GM21526 (cell line): ENCODE measurements around the gene SPATS2L.
"Not testable (repeated sequence)": the region's sequence is repeated elsewhere in the genome, so short reads cannot be mapped to it uniquely, and the experiment has no call there.

ENCODE experiments used
- ATAC-seq: cut with Tn5 transposase; IDR thresholded peaks from one replicate; pipeline ENCODE4 v1.9.1; 2021; ENCODE audit warnings: moderate library complexity; ENCODE audit not compliant: unreplicated experiment, low FRiP score

The SPATS2L gene

DNA sequence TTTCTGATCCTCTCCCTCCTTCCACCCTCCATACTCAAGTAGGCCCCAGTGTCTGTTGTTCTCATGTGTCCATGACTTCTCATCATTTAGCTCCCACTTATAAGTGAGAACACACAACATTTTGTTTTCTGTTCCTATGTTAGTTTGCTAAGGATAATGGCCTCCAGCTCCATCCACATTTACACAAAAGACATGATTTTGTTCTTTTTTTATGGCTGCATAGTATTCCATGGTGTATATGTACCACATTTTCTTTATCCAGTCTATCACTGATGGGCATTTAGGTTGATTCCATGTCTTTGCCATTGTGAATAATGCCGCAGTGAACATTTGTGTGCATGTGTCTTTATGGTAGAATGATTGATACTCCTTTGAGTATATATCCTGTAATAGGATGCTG lies 37.7 kb downstream of the SPATS2L start:
- ATAC-seq, result not testable (repeated sequence)

DNA sequence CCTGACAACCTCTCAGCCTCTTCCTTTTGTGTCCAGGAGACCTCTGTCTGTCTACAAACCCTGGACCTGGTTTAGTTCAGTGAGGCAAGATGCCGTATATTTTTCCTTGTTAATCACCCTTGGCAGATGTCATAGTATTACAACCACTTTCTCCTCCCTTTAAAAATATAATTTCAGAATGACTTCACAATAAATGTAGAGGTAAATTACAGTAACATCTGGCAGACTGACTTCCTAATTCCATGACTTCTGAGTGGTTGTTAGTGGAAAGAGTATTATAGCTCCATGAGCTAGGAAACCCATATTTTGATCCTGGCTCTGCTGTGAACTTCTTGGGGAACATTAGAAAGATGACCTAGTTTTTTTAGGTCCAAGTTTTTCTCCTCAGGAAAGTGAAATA lies 39.5 kb downstream of the SPATS2L start:
- no peak for ATAC-seq

DNA sequence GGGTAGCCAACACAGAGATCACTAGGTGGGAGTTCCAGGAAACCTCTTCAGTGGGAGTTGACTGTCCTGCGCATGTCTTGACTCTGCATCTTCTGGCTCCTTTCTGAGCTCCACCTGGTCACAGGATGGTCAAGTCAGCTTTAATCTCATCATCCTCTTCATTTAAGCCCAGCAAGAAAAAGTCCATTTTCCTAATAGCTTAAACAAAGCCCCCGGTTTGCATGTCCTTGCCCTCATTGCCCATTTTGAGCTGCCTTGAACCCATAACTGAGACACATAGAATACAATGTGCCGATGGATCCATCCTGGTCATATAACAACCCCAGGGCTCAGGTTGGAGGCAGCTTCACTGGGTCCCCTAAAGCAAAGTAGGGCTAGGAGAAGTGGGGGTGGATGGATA lies 40.8 kb downstream of the SPATS2L start:
- no peak for ATAC-seq

DNA sequence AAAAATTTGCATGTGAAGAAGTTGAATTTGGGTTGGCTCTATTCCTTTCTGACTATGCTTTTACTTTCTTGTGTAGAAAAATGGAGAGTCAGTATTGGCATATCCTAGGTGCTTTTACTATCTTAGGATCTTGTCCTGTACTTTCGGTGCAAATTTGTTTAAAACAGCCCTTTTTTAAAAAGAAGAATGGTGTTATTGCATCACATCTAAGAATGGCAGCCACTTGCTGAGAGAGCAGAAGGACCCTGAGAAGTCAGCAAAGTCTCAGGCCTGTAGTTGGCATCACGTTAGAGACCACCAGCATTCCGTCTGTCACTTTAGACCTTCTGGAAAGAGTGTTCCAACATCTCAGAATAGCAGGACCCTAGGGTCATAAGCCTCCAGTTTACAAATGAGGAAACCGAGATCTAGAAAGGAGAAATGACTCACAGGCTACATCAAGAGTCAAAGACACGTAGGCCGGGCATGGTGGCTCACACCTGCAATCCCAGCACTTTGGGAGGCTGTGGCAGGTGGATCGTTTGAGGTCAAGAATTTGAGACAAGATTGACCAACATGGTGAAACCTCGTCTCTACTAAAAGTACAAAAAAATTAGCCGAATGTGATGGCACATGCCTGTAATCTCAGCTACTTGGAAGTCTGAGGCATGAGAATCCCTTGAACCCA lies 42.5 kb downstream of the SPATS2L start:
- ATAC-seq, result no peak

DNA sequence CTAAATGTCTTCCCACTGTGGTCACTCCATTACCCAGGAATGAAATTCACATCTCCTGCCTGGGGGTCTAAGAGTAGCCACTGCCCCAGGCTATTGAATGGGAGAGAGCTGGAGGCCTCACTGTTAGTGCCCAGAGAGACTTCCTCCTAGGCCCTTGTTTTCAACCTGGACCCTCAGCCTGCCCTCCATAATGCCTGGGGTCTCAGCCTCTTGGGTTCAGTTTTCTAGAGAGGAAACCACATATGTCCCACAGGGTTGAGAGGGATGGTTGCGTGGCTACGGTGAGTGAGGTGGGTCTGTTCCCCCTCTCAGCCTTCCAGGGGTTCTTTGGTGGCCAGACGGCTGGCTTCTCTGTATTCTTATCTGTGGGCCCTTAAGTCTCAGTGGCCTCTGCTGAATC lies 43.4 kb downstream of the SPATS2L start:
- ATAC-seq, result no peak

DNA sequence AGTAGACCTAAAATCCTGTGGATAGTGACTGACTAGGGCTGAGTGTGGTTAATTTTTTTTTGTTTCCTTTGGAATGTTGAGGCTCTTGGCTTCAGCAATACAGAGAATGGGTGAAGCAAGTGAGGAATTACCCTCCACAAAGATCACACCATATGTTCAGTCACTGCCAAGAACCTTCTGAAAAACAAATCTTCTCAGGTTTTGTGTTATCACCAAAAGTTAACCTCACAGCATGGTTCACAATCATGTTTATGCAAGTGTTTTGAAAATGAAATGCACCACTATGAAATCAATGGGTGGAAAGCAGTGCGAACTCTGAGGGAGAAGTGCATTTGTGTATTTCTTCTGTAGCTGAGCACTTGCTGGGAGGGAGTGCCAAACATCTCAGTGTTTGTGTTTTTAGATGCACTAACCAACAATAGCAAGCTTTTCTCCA lies 44.4 kb downstream of the SPATS2L start:
- no peak for ATAC-seq

DNA sequence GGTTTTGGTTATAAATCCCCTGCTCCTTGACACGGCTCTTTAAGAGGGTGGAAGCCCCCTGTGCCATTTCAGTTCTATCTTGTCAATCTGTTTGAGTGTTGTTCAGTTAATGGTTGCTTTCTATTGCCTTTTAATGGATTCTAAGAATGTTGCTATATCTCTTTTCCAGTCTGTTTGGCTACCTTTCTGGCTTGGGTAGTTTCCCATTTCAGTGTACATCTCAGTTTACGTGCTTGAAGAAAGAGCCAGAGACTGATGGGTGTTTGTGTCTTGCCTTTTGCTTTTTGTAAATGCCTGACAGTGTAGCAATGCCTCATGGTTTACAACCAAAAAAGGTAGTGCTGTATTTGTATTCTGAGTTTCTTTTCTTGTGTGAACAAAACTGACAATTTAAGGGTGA lies 45.3 kb downstream of the SPATS2L start:
- no peak for ATAC-seq

DNA sequence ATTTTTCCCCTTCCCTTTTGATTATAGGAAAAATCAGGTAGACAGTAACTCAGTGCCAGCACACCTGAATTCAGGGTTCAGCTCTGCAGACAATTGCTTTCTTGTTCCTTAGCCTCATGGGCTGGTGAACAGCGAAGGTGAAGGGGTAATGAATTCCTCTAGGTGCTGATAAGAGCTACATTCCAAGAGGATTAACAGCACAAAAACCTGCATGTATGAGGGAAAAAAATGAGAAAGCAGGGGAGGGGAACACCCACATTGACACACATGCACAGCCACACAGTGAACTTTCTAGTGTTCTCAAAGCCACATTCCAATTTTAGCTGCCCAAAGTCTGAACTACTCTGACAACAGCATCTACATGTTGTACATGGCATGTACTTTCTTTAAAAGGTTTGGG lies 46.1 kb downstream of the SPATS2L start:
- no peak for ATAC-seq

DNA sequence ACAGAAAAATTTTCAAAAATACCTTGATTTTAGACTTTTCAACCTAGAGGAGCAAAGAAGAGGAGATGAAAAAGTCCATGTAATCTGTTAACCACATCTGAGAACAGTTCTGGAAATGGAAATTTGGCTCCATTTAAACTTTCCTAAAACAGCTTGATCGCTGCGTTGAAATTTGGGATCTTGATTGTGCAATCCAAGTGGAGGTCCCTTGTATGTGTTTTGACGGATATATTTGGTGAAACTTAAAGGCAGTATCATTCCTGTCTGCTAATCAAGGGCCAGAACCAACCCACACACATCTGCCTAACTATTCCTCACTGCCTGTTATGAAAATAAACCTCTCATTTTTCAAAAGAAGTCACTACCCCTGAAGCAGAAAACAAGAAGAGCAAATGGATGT lies 46.6 kb downstream of the SPATS2L start:
- no peak for ATAC-seq

DNA sequence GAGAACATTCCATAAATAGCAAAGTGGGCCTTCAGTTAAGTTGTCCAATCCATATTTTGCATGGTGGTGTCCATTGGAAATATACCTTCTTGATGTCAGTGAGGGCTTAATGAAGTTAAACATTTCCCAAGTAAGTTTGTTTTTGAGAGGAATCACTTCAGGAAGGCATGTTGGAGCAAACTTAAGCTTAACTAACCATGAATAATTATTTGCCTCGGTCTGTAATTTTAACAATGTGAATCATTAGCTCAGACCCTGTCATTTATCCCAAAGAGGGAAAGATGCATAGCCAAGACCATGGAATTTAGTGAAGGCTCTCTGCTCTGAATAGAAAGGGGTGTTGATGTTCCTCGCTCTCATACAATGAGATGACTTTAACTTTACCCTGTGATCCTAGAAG lies 47.4 kb downstream of the SPATS2L start:
- no peak for ATAC-seq

DNA sequence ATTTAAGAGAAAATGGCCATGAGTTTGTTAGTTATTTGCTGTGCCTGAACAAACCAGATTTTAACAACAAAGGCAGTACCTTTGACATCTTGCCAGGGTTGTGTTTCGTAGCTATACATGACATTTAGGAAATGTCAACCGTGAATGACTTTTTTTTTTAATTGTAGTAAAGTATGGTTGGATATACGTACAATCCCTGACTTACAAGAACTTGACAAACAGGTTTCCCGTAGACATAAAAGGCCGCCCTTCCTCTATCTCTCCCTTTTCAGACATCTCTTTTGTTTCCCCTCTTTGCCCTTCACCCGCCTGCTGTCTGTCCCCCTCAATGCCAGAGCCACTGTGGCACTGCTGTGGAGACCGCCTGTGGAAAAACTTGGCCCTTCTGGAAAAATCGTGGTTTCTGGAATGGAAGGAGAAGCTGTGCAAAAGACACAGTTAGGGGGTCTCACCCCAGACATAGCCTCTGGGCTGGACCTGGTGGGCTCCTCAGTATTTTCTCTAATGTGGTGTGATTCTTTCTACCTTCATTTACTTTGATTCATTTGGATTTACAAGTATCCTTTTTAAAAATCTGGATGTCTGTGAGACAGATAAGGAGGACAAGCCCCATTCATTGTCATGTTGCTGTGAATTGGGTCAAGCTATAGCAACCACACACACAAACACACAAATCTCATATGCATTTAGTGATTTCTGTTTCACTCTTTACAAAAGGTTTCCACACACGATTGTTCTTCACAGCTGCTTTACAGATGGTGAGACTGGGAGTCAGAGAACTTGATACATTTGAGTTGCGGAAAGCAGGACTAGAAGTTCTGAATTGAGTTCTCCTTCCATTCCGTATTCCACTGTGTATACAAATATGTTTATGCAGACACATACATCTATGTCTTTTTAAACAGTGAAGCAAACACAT lies 48.6 kb downstream of the SPATS2L start:
- ATAC-seq, result no peak

DNA sequence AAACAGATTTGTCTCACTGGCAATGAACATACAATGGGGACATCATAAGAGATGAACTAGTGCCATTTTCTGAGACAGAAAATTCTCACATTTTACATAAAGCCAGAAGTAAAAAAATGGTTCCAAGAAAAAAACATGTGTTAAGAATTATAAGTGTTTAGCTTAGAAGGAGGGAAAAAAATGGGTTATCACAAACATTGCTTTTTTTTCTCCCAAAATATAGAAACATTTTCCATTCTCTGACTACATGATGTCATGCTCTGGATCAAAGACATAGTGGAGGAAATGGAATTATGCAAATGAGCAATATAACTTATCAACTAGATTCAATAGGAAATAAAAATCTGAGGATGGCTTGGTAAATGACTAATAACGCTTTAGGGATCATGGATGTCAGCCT lies 49.8 kb downstream of the SPATS2L start:
- no peak for ATAC-seq

DNA sequence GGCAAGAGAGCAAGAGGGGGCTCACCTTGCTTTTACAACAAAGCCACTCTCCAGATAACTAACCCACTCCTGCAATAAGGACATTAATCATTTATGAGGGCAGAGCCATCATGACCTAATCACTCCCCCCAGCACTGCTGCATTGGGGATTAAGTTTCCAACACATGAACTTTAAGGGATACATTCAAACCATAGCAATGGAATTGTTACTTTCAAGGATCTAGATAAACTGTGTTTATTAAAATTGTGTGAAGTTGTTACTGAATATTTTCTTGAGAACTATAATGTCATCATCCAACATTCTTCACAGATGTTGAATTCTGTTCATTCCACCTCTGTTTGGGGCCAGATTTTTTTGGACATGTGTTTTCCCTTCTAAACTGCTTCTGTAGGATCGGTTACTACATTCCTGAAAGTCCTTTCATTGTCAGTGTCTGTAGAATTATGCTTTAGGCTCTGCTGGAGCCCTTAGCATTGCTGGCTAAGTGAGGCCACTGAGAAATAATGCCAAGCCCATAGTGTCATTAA lies 50.4 kb downstream of the SPATS2L start:
- no peak for ATAC-seq

DNA sequence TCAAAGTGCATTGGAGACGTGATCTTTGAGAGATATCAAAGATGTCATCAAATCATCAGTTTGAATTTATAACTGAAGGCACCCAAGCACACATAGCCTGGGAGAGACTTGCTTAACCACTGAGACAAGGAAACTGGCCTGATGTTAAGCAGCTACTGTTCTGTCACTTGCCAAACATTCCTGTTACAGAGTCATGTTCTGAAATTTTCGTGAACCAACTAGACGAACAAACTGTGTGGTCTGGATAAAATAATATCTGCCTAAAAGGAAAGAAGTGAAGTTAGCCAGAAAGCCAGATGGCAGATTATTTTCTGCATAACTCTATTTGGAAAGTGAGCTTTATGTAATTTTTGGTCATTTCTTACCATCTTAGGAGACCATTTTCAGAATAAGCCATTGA lies 51.4 kb downstream of the SPATS2L start:
- ATAC-seq, result no peak

DNA sequence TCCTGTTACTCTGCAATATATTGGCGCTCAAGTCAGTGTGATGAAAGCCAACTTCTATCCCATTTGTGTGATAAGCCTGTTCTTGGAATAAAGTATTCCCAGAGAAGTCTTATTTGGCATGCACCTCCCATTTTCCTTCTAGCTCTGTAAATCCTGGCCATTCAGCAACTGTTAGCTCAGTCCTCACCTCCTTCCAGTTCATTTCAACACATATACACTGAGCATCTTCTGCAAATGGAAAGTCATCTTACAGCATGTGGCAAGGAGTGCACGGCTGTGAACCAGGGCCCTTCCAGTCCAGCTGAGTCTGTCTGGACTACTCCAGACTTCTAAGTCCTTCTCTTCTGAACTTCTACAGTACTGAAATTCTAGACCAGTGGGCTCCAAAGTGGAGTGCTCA lies 53.1 kb downstream of the SPATS2L start:
- no peak for ATAC-seq

DNA sequence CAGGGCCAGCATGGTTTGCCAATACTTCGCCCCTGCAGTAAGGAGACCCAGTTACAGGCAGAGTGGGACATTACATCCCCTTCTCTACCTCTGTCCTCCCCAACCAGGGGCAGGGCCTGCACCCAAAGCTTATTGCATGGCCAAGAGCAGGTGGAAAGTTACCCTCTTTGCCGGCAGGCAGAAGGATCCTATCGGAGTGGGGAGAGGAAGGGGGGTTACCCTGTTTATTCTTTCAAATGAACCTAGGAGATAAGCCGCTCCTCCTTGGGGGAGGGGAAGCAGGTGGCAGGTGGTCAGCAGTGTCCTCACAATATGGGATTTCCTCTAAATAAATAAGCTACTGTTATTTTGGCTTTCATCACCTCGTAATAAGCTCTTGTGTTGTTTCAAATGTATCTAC lies 53.9 kb downstream of the SPATS2L start:
- ATAC-seq, result no peak

DNA sequence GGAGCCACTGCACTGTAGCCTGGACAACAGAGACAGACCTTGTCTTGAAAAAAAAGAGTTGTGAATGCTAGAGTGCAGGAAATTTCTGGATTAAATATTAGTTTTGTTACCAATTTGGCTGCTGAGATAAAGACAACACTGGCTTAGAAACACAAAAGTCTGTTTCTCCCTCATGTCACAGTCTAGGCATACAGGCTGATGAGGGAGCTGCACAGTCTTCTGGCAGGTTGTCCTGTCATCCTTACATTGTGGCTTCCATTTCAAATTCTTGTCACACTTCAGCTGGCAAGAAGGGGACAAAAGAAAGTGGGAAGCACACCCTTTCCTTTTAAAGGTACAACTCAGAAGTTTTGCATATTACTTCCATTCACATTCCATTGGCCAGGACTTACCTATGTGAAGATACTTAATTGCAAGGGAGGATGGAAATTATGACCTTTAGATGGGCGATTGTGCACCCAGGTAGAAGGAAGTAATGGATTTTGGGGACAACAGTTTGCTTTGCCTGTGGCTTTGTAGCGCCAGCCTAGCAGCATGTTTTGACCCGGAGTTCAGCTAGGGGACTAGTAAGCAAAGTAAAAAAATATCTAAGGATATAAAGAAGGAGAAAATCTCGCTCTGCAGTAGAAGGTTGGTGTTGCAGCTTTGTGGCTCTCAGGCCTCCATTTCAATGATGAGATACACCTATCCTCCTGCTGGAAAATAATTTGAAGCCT lies 55.9 kb downstream of the SPATS2L start:
- no peak for ATAC-seq

DNA sequence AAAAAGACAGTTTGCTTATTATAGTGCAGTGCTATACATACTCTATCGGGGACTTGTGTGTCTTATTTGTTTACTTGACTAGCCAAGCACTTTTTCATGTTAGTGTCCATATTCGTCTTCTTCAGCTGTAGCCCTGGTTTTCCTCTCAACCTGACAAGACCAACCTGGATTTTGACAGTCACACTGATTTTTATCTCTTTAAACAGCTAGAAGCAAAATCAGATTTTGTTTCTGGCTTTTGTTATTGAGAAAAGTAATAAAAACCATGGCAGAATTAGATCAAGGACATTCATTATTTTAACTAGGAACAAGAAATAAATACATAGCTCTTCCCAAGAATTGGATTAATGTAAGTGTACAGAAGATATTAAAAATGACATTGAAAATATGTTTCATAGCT lies 56.8 kb downstream of the SPATS2L start:
- ATAC-seq, result no peak

DNA sequence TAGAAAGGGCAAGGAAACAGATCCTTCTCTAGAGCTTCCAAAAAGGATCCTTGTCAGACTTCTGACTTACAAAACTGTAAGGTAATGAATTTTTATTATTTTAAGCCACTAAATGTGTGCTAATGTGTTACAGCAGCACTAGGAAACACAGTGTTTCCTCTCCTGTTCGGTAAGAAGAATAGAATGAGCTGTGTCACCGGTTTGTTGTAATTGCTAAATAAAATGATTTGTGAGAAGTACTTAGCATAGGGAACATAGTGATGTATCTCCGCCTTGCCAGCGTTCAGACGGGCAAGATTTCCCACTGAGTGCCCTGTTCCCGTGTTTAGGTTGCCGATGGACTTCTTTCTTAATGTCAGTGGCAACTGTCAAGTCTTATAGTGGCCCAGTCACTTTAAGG lies 57.6 kb downstream of the SPATS2L start:
- no peak for ATAC-seq

DNA sequence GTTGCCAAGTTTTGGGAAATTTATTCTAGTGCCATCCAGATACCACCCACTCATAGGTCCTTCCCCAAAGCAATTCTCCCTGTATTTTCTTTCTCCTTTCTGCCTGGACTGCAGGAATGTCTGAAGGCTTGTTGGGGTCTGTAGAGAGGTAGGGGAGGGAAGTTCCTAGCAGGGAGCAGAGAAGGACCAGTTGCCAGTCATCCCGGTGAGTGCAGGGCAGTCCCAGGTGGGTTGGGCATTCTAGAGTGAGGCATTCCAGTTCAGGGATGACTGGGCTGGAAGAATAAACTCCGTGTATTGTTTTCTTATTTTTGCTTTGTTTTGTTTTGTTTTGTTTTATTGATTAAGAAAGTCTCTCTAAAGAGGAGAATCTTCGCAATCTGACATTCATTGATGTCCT lies 58.1 kb downstream of the SPATS2L start:
- no peak for ATAC-seq

DNA sequence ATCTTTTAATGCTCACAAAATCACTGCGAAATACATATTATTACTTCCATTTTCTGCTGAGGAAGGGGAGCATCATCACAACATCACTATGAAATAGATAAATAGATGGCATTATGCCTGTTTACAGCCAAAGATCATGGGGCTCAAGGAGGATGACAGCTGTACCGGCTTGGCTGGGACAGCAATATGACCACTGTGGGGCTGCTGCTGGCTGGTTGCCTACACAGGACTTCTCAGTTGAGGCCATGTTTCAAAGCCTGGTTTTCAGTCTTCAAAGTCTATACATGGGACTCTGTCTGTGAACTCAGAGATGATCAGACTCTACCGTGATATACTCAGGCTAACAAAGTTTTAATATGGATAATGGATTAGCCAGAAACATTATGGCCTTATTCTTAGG lies 58.7 kb downstream of the SPATS2L start:
- ATAC-seq, result no peak
